Measurements from ENCODE around the gene THRB. TPM values are rescaled to one million over a fixed set of nuclear protein-coding genes. Genes with fewer than 3 reads are reported as not detected.

Gene THRB
- polyA plus RNA-seq, 1 donor, result 31.4 TPM

- DNase-seq, result no peak
These were observed 354.9 kb downstream of the THRB start for GRCh38 chr3:24139463-24140412.

DNA sequence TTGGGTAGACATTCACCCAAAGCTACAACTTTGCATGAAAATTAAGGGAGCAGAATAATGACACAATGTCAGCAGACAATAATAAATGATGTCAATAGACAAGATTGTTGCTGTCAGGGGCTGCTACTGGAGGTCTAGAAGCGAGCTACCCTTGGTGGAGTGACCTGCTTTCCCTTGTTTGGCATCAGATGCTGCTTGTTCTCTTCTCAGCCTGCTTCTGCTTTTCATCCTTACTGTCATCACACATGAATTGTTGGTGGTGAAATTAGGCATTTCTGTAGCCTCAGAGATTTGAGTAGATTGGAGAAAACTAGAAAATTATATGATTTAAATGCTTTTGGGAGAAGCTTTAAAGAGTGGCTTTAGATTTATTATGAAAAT lies 355.8 kb downstream of the THRB start:
- no peak for DNase-seq

DNA sequence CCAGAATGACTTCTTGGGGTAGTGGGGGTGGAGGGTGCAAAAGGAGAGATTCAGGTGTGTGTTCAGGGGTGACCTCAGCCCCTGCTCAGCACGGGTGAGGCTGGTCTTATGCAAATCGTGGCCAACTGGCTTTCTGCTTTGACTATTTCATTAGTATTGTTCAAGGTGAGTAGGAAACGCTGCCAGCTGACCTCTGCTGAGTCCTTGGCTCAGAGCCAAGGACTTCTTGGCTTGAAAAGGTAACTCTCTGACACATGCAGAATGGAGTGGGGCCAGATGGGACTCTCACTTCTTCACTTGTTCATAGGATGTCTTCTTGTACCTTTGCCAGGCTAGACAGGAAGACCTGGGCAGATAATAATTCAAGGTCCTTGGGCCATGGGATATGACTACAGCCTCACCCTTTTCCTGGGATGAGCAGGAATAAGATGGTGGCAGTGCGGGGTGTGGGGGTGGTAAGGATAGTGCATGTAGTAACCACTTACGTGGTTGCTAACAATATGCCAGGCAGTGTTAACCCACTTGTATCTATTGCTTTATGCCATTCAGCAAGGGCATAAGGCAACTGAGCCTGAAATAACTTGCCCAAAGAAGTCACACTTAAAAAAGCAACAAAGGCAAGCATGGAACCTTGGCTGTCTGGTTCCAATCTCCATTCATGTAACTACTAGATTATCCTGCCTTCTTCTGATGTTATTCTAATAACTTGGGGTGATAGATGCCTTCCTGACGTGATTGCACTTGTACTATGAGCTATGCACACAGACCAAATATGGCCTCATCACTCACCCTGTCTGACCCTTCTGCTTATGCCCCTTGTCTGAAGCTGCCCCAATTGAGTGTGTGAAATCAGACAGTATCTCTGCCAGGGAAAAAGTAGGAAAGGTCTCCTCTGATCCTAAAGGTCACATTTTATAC lies 356.4 kb downstream of the THRB start:
- no peak for DNase-seq

DNA sequence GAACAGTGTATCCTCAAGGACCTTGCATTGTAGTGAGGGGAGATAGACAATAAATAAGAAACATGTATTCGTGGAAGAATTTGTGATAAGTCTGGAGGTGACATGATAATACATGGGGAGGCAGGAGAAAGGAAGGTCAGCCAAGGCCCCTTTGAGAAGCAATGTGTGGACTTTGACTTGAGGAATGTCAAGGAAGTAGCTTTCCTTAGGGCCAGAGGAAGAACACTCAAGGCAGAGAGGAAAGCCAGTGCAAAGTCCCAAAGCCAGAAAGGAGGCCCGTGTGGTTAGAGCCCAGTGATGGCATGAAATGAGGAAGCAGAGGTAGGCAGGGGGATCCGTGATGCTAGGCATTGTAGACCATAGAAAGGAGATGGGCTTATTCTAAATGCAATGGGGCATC lies 357.3 kb downstream of the THRB start:
- DNase-seq, result no peak

GRCh38 chr3:24136624-24137310 lies 357.9 kb downstream of the THRB start:
- no peak for DNase-seq

DNA sequence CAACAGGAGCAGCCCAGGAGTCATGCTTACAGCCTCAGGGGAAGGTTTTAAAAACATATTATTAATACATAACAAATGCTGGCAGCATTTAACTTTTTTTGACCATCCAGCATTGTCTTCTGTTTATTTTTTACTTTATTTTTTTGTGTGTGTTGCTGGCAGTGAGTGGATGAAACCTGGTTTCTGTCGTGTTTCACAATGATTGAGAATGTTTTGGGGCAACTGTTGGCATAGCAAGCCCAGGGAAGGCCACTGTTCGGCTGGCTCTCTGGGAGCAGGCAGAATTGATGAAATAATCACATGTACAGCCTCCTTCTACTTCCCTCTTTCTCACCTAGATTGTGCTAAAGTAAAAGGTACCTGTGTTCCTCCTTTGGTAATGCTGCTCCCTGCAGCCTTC lies 359.4 kb downstream of the THRB start:
- DNase-seq, result no peak

DNA sequence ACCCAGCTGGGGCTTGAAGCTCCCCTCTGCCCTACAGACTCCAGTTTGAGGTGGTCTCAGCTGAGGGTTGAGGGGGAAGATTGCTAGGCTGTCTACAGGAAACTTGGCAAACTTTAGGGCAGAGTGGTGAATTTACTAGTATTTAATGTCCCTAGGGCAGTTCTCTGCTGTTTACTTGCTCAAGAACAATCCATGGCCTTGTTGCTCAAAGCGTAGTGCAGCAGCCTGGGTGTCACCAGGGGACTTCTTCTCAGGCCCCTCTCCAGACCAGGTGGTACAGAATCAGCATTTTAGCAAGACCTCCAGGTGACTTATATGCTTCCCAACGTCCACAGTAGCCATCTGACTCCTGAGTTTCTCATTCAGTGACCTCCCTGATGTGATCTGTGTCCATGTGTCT lies 360.7 kb downstream of the THRB start:
- no peak for DNase-seq

DNA sequence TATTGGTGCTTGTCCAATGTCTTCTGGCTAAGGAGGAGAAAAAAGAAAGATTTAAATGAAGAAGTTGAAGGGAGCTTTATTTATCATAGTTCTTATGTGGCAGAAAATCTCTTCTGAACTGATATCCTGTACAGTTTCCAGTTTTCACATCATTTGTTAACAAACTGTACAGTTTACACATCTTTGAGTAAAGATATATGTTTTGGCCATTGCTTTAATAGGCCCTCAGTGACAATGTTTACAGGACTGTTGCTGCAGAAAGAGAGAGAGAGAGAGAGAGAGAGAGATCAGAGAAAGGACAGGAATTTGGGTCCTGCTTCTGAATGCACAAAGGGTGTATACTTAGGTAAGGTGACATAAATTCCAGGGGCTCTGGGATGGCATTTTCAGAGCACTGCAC lies 361.2 kb downstream of the THRB start:
- DNase-seq, result no peak

- no peak for DNase-seq
These were observed 365.1 kb downstream of the THRB start for GRCh38 chr3:24129549-24129948.

GRCh38 chr3:24128199-24129005 lies 366.2 kb downstream of the THRB start:
- no peak for DNase-seq

GRCh38 chr3:24123596-24123995 lies 371.1 kb downstream of the THRB start:
- DNase-seq, result no peak

DNA sequence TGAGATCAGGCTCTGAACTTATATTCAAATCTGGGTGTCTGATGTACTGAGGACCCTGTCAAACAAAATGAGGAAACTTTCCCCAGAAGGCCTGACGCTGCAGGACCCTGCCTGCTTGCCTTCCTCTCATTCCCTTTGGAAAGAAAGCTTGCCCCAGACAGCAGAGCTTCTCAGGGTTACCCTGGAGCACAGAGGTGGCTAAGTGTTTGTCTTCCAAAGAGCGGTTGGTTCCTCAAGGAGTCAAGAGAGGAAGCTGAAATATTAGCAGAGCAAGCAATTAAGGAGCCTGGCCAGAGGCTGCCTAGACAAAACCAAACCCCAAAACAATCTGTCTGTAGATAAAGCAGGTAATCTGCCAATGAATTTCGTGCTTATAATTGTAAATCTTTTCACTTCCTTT lies 374.2 kb downstream of the THRB start:
- DNase-seq, result no peak

DNA sequence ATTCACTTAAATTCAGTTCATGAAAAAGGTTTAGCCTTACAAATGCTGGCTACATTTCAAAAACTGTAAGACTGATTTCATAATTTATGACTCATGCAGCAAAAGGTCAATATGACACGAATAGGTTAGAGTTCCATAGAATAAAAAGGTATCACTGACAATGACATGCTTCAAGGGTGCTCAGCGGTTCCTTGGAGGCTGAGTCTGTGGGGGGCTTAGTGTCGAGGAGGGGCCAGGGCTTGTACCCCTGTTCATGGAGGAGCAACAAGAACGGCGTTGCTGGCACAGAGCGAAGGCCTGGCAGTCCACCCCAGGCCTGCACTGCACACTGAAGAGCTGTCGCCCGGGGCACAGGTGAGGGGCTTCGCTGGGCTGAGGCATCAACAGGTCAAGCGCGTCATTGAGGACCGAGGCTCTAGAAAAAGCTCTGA lies 375.3 kb downstream of the THRB start:
- DNase-seq, result no peak

- no peak for DNase-seq
These were observed 377.1 kb downstream of the THRB start for GRCh38 chr3:24117508-24117907.

GRCh38 chr3:24111711-24112110 lies 382.9 kb downstream of the THRB start:
- no peak for DNase-seq

- no peak for DNase-seq
These were observed 384.6 kb downstream of the THRB start for GRCh38 chr3:24110051-24110450.

DNA sequence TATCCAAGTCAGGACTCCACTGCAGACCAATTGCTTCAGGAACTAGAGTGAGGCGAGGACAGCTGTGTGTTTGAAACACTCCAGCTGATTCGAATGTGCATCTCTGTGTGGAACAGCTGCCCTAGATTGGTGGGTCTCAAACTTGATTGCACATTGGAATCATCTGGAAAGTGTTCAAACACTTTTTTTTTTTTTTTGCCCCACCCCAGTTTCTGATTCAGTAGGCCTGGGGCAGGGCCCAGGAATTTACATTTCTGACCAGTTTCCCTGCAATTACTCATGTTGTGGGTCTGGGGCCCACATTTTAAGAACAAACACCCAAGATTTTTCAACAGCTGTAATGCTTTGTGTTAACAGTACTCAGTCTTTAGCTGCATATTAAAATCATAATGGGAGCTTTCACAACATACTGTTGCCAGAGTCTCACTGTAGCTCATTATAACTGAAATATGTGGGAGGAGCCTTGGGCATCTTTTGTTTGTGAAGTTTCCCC lies 392.9 kb downstream of the THRB start:
- no peak for DNase-seq

DNA sequence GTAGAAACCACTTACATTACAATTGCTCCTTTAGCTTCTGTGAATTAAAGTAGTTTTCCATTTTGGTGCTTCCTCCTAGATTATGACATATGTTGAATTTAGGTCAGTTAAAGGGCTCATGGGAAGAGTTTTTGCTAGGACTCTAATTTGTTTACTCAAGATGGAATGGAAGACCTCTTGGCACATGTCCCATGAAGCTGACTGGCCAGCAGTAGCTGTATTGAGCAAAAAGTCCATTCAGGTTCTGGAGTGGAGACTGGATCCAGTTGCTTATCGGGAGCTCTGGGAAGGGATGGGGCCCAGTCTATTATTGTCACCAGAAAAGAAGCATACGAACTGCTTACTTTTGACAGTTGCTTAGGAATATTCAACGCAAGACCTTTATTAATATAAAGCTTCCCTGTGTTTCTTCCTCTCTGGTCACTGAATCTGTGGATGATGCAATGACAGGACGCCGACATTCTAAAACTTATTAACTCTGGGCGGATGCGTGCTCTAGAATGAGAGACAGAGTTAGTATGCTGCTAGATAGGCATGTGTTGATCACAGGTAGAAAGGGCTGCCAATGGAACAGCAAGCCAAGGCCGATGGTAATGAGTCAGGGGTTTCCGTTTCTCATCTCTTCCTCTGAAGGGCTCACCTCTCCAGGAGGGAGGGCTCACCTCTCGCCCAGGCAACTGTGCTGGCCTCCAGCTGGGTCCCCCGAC lies 393.8 kb downstream of the THRB start:
- no peak for DNase-seq

- DNase-seq, result no peak
These were observed 397.9 kb downstream of the THRB start for GRCh38 chr3:24096695-24097290.

DNA sequence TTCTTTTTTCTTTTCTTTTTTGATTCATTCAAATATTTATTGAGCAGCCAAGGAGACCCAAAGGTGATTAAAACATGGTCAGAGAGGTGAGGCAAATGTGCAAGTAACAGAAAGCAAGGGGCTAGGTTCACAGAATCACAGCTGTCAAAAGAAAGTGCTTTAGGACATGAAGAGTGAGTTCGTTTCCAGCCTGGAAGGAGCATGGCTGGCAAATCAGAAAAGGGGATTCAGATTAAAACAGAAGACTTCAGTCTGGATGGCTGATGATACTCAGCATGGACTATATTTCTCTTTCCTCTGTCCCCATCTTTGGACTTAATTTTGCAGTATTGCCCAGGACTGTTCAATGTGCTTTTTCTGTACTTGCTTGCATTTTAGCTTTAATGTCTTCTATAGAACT lies 398.4 kb downstream of the THRB start:
- no peak for DNase-seq
